Measurements from ENCODE around the gene SOX8.

Gene SOX8

GRCh38 chr16:993731-994130 lies 12.2 kb downstream of the SOX8 start:
- Histone ChIP-seq H3K36me3 (ENCODE audit: control insufficient read depth, insufficient read depth, low read length) (no peaks in the 10 kb centered on the region), H3K27me3 (ENCODE audit: control insufficient read depth, insufficient read depth, low read length) (no peaks in the 10 kb centered on the region), H3K4me3 (ENCODE audit: low read depth, low read length) (no peak overlapping the region), H3K9me3 (ENCODE audit: control insufficient read depth, insufficient read depth, low read length) (no peaks in the 10 kb centered on the region), H3K4me1 (ENCODE audit: control insufficient read depth, insufficient read depth, low read length) (no peaks in the 10 kb centered on the region), H3K9ac (ENCODE audit: low read depth, low read length) (no peak overlapping the region)

GRCh38 chr16:995087-995486 lies 13.5 kb downstream of the SOX8 start:
- no peak overlapping the region for H3K4me3 ChIP-seq (ENCODE audit: low read depth, low read length)
- H3K27me3 ChIP-seq (ENCODE audit: control insufficient read depth, insufficient read depth, low read length) = no peaks in the 10 kb centered on the region
- no peaks in the 10 kb centered on the region for H3K36me3 ChIP-seq (ENCODE audit: control insufficient read depth, insufficient read depth, low read length)
- H3K4me1 ChIP-seq (ENCODE audit: control insufficient read depth, insufficient read depth, low read length) = no peaks in the 10 kb centered on the region
- H3K9ac ChIP-seq (ENCODE audit: low read depth, low read length) = no peak overlapping the region
- no peaks in the 10 kb centered on the region for H3K9me3 ChIP-seq (ENCODE audit: control insufficient read depth, insufficient read depth, low read length)

GRCh38 chr16:995783-996182 lies 14.2 kb downstream of the SOX8 start:
- H3K4me3 ChIP-seq (ENCODE audit: low read depth, low read length) = no peak overlapping the region
- no peaks in the 10 kb centered on the region for H3K9me3 ChIP-seq (ENCODE audit: control insufficient read depth, insufficient read depth, low read length)
- H3K4me1 ChIP-seq (ENCODE audit: control insufficient read depth, insufficient read depth, low read length) = no peaks in the 10 kb centered on the region
- no peak overlapping the region for H3K9ac ChIP-seq (ENCODE audit: low read depth, low read length)
- H3K27me3 ChIP-seq (ENCODE audit: control insufficient read depth, insufficient read depth, low read length) = no peaks in the 10 kb centered on the region
- H3K36me3 ChIP-seq (ENCODE audit: control insufficient read depth, insufficient read depth, low read length) = no peaks in the 10 kb centered on the region

- Histone ChIP-seq H3K27me3 (ENCODE audit: control insufficient read depth, insufficient read depth, low read length) (no peaks in the 10 kb centered on the region), H3K36me3 (ENCODE audit: control insufficient read depth, insufficient read depth, low read length) (no peaks in the 10 kb centered on the region), H3K4me3 (ENCODE audit: low read depth, low read length) (no peak overlapping the region), H3K4me1 (ENCODE audit: control insufficient read depth, insufficient read depth, low read length) (no peaks in the 10 kb centered on the region), H3K9ac (ENCODE audit: low read depth, low read length) (peak overlapping the region; percentile 47), H3K9me3 (ENCODE audit: control insufficient read depth, insufficient read depth, low read length) (no peaks in the 10 kb centered on the region)
These were observed 15.1 kb downstream of the SOX8 start for GRCh38 chr16:996681-997080.

- Histone ChIP-seq H3K4me1 (ENCODE audit: control insufficient read depth, insufficient read depth, low read length) (no peaks in the 10 kb centered on the region), H3K9ac (ENCODE audit: low read depth, low read length) (peak overlapping the region; percentile 47), H3K9me3 (ENCODE audit: control insufficient read depth, insufficient read depth, low read length) (no peaks in the 10 kb centered on the region), H3K27me3 (ENCODE audit: control insufficient read depth, insufficient read depth, low read length) (no peaks in the 10 kb centered on the region), H3K4me3 (ENCODE audit: low read depth, low read length) (peak overlapping the region; percentile 13), H3K36me3 (ENCODE audit: control insufficient read depth, insufficient read depth, low read length) (no peaks in the 10 kb centered on the region)
These were observed 16.0 kb downstream of the SOX8 start for GRCh38 chr16:997440-998051.

- H3K4me1 ChIP-seq (ENCODE audit: control insufficient read depth, insufficient read depth, low read length) = no peaks in the 10 kb centered on the region
- H3K9me3 ChIP-seq (ENCODE audit: control insufficient read depth, insufficient read depth, low read length) = no peaks in the 10 kb centered on the region
- no peaks in the 10 kb centered on the region for H3K36me3 ChIP-seq (ENCODE audit: control insufficient read depth, insufficient read depth, low read length)
- H3K9ac ChIP-seq (ENCODE audit: low read depth, low read length) = no peak overlapping the region
- H3K4me3 ChIP-seq (ENCODE audit: low read depth, low read length) = no peak overlapping the region
- no peaks in the 10 kb centered on the region for H3K27me3 ChIP-seq (ENCODE audit: control insufficient read depth, insufficient read depth, low read length)
These were observed 16.6 kb downstream of the SOX8 start for GRCh38 chr16:998211-998610.

GRCh38 chr16:998615-999014 lies 17.0 kb downstream of the SOX8 start:
- Histone ChIP-seq H3K9ac (ENCODE audit: low read depth, low read length) (no peak overlapping the region), H3K4me1 (ENCODE audit: control insufficient read depth, insufficient read depth, low read length) (no peaks in the 10 kb centered on the region), H3K4me3 (ENCODE audit: low read depth, low read length) (no peak overlapping the region), H3K9me3 (ENCODE audit: control insufficient read depth, insufficient read depth, low read length) (no peaks in the 10 kb centered on the region), H3K36me3 (ENCODE audit: control insufficient read depth, insufficient read depth, low read length) (no peaks in the 10 kb centered on the region), H3K27me3 (ENCODE audit: control insufficient read depth, insufficient read depth, low read length) (no peaks in the 10 kb centered on the region)

GRCh38 chr16:999677-1000076 lies 18.1 kb downstream of the SOX8 start:
- H3K36me3 ChIP-seq (ENCODE audit: control insufficient read depth, insufficient read depth, low read length) = no peaks in the 10 kb centered on the region
- H3K9me3 ChIP-seq (ENCODE audit: control insufficient read depth, insufficient read depth, low read length) = no peaks in the 10 kb centered on the region
- no peaks in the 10 kb centered on the region for H3K27me3 ChIP-seq (ENCODE audit: control insufficient read depth, insufficient read depth, low read length)

GRCh38 chr16:1000608-1001007 lies 19.0 kb downstream of the SOX8 start:
- H3K36me3 ChIP-seq (ENCODE audit: control insufficient read depth, insufficient read depth, low read length) = no peaks in the 10 kb centered on the region
- H3K4me3 ChIP-seq (ENCODE audit: low read depth, low read length) = no peak overlapping the region
- H3K9ac ChIP-seq (ENCODE audit: low read depth, low read length) = no peak overlapping the region
- no peaks in the 10 kb centered on the region for H3K27me3 ChIP-seq (ENCODE audit: control insufficient read depth, insufficient read depth, low read length)
- no peaks in the 10 kb centered on the region for H3K4me1 ChIP-seq (ENCODE audit: control insufficient read depth, insufficient read depth, low read length)
- no peaks in the 10 kb centered on the region for H3K9me3 ChIP-seq (ENCODE audit: control insufficient read depth, insufficient read depth, low read length)

More at GRCh38 chr16:999677-1000076, 18.1 kb downstream of the SOX8 start:
- no peak overlapping the region for H3K4me3 ChIP-seq (ENCODE audit: low read depth, low read length)
- H3K4me1 ChIP-seq (ENCODE audit: control insufficient read depth, insufficient read depth, low read length) = no peaks in the 10 kb centered on the region
- H3K9ac ChIP-seq (ENCODE audit: low read depth, low read length) = no peak overlapping the region

GRCh38 chr16:1001096-1001495 lies 19.5 kb downstream of the SOX8 start:
- no peak overlapping the region for H3K4me3 ChIP-seq (ENCODE audit: low read depth, low read length)
- no peaks in the 10 kb centered on the region for H3K9me3 ChIP-seq (ENCODE audit: control insufficient read depth, insufficient read depth, low read length)
- H3K9ac ChIP-seq (ENCODE audit: low read depth, low read length) = no peak overlapping the region
- no peaks in the 10 kb centered on the region for H3K27me3 ChIP-seq (ENCODE audit: control insufficient read depth, insufficient read depth, low read length)
- no peaks in the 10 kb centered on the region for H3K36me3 ChIP-seq (ENCODE audit: control insufficient read depth, insufficient read depth, low read length)
- no peaks in the 10 kb centered on the region for H3K4me1 ChIP-seq (ENCODE audit: control insufficient read depth, insufficient read depth, low read length)

GRCh38 chr16:1002399-1003166 lies 21.0 kb downstream of the SOX8 start:
- H3K27me3 ChIP-seq (ENCODE audit: control insufficient read depth, insufficient read depth, low read length) = no peaks in the 10 kb centered on the region
- no peaks in the 10 kb centered on the region for H3K36me3 ChIP-seq (ENCODE audit: control insufficient read depth, insufficient read depth, low read length)
- no peak overlapping the region for H3K4me3 ChIP-seq (ENCODE audit: low read depth, low read length)
- H3K9me3 ChIP-seq (ENCODE audit: control insufficient read depth, insufficient read depth, low read length) = no peaks in the 10 kb centered on the region
- H3K4me1 ChIP-seq (ENCODE audit: control insufficient read depth, insufficient read depth, low read length) = no peaks in the 10 kb centered on the region
- H3K9ac ChIP-seq (ENCODE audit: low read depth, low read length) = no peak overlapping the region

Measured in iPS-15b (cell line).